Prostate gland (tissue), 2 donors: Measurements from ENCODE around the gene CYTH1.

Experiments
- POLR2A ChIP-seq: fragments of 450-650 bp; IDR thresholded peaks from one replicate; pipeline ENCODE4 v1.6.1; 2016; ENCODE audit warnings: antibody characterized with exemption, mild to moderate bottlenecking
- POLR2AphosphoS5 ChIP-seq: sonication (generic); formaldehyde crosslinking; IDR thresholded peaks from one replicate; pipeline ENCODE4 v1.6.1; 2017; ENCODE audit warnings: antibody characterized with exemption
- TF ChIP-seq, protein P1 (sequence below), 4 experiments: fragments of 200-600 bp in 2 of 4; fragments of 450-650 bp in 2 of 4; sonication (generic) in 2 of 4; IDR thresholded peaks; 1 replicate in 3 of 4; 2 replicates in 1 of 4; pipeline ENCODE4 v1.5.1; 2016 to 2019; ENCODE audit warnings: antibody characterized with exemption in 4 of 4, mild to moderate bottlenecking in 2 of 4, moderate library complexity in 2 of 4

DNA sequence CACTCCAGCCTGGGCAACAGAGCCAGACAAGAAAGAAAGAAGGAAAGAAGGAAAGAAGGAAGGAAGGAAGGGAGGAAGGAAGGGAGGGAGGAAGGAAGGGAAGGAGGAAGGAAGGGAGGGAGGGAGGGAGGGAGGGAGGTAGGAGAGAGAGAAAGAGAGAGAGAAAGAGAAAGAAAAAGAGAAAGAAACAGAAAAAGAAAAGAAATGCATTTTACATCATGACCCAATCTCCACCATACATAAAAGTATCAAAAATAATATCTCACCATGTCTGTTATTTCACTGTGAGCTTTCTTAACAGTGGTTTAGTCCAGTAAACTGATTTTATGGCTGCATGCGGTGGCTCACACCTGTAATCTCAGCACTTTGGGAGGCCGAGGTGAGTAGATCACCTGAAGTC, 70.0 kb downstream of the CYTH1 start:
- TF ChIP-seq POLR2AphosphoS5 (no peak), POLR2A (no peak)
- TF ChIP-seq, protein P1, sequence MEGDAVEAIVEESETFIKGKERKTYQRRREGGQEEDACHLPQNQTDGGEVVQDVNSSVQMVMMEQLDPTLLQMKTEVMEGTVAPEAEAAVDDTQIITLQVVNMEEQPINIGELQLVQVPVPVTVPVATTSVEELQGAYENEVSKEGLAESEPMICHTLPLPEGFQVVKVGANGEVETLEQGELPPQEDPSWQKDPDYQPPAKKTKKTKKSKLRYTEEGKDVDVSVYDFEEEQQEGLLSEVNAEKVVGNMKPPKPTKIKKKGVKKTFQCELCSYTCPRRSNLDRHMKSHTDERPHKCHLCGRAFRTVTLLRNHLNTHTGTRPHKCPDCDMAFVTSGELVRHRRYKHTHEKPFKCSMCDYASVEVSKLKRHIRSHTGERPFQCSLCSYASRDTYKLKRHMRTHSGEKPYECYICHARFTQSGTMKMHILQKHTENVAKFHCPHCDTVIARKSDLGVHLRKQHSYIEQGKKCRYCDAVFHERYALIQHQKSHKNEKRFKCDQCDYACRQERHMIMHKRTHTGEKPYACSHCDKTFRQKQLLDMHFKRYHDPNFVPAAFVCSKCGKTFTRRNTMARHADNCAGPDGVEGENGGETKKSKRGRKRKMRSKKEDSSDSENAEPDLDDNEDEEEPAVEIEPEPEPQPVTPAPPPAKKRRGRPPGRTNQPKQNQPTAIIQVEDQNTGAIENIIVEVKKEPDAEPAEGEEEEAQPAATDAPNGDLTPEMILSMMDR (IDR thresholded peaks at IDR 0.05): no peak
